B cell (primary cell): Measurements from ENCODE around the gene LZTS2. TPM values are rescaled to one million over a fixed set of nuclear protein-coding genes. Genes with fewer than 3 reads are reported as not detected.

Experiments
- ATAC-seq: fragments of 200-7000 bp; cut with Tn5 transposase; one replicate; pipeline ENCODE4 v1.10.0; 2021; ENCODE audit warnings: low read depth, mild to moderate bottlenecking, moderate number of reproducible peaks, moderate library complexity
- CTCF ChIA-PET: fragments of 350-600 bp; sonication (Branson Sonifier 250); formaldehyde crosslinking; loops from one replicate; lab custom pipeline; 2021; ENCODE audit warnings: antibody characterized with exemption, inconsistent platforms; lab: Charles Lee
- POLR2A ChIA-PET: fragments of 350-600 bp; sonication (Branson Sonifier 250); formaldehyde crosslinking; loops from one replicate; lab custom pipeline; 2021; ENCODE audit warnings: antibody characterized with exemption; lab: Charles Lee
- DNase-seq: peaks from one replicate; pipeline ENCODE4 v3.0.0; 2013
- H2AFZ ChIP-seq: 2 replicates; pipeline ENCODE4 v1.6.1; 2012; ENCODE audit warnings: mild to moderate bottlenecking, low read depth, low read length; ENCODE audit not compliant: insufficient read depth, poor library complexity, severe bottlenecking
- H3K27ac ChIP-seq, 2 donors: 1 replicate in 1 of 2; 2 replicates in 1 of 2; pipeline ENCODE4 v1.5.1; 2012 to 2013; ENCODE audit warnings: low read length in 2 of 2, mild to moderate bottlenecking in 2 of 2, moderate library complexity in 1 of 2
- H3K27me3 ChIP-seq, 4 experiments: fragments of 200-600 bp in 1 of 4; sonication (generic) in 1 of 4; replicated peaks in 1 of 4; 1 replicate in 2 of 4; 2 replicates in 2 of 4; pipeline versions ENCODE4 v1.6.1 to v1.7.0; 2013 to 2016; ENCODE audit warnings: low read length in 3 of 4, mild to moderate bottlenecking in 2 of 4, mixed read lengths in 1 of 4, moderate library complexity in 1 of 4; ENCODE audit not compliant: insufficient read depth in 4 of 4, control insufficient read depth in 3 of 4; ENCODE audit errors: control extremely low read depth in 1 of 4
- H3K36me3 ChIP-seq, 2 experiments: replicated peaks in 1 of 2; 1 replicate in 1 of 2; 2 replicates in 1 of 2; pipeline versions ENCODE4 v1.6.1 to v1.7.1; 2013; ENCODE audit warnings: low read length in 1 of 2; ENCODE audit not compliant: insufficient read depth in 2 of 2, control insufficient read depth in 1 of 2; ENCODE audit errors: control extremely low read depth in 1 of 2, extremely low read depth in 1 of 2
- H3K4me1 ChIP-seq, 2 donors: fragments of 200-600 bp in 1 of 2; sonication (generic) in 1 of 2; 1 replicate in 1 of 2; 2 replicates in 1 of 2; pipeline versions ENCODE4 v1.5.1 to v1.6.1; 2013 to 2017; ENCODE audit warnings: low read length in 2 of 2; ENCODE audit not compliant: control insufficient read depth in 2 of 2, insufficient read depth in 2 of 2
- H3K4me2 ChIP-seq: replicated peaks from 2 replicates; pipeline ENCODE3; 2012; ENCODE audit warnings: mild to moderate bottlenecking, low read depth, low read length; ENCODE audit not compliant: poor library complexity, severe bottlenecking
- H3K4me3 ChIP-seq, 5 experiments: fragments of 200-600 bp in 1 of 5; sonication (generic) in 1 of 5; 1 replicate in 3 of 5; 2 replicates in 2 of 5; pipeline versions ENCODE4 v1.5.1 to v1.7.0; 2011 to 2016; ENCODE audit warnings: low read length in 4 of 5, mild to moderate bottlenecking in 4 of 5, low read depth in 2 of 5, control low read depth in 1 of 5, moderate library complexity in 1 of 5; ENCODE audit not compliant: insufficient read depth in 1 of 5; ENCODE audit errors: control extremely low read depth in 1 of 5, extremely low read depth in 1 of 5
- H3K79me2 ChIP-seq: fragments of 200-600 bp; sonication (generic); one replicate; pipeline ENCODE4 v1.6.0; 2016; ENCODE audit warnings: low read length; ENCODE audit not compliant: control insufficient read depth, insufficient read depth
- H3K9ac ChIP-seq: fragments of 200-600 bp; sonication (generic); 2 replicates; pipeline ENCODE4 v1.6.1; 2017; ENCODE audit warnings: mild to moderate bottlenecking, low read length, moderate library complexity
- H3K9me3 ChIP-seq, 3 donors: one replicate each; pipeline versions ENCODE4 v1.6.1 to v1.7.1; 2013; ENCODE audit warnings: low read length in 2 of 3; ENCODE audit not compliant: control insufficient read depth in 2 of 3, insufficient read depth in 1 of 3; ENCODE audit errors: control extremely low read depth in 1 of 3
- H4K20me1 ChIP-seq: 2 replicates; pipeline ENCODE4 v1.6.0; 2012; ENCODE audit warnings: mild to moderate bottlenecking, low read length; ENCODE audit not compliant: insufficient read depth, control insufficient read depth, poor library complexity, severe bottlenecking
- H3K27ac Mint-ChIP-seq: one replicate; pipeline ENCODE4 v1.8.0; 2021; ENCODE audit warnings: mixed read lengths
- H3K27me3 Mint-ChIP-seq: one replicate; pipeline ENCODE4 v1.8.0; 2021; ENCODE audit warnings: mixed read lengths
- H3K4me1 Mint-ChIP-seq: one replicate; pipeline ENCODE4 v1.8.0; 2021; ENCODE audit warnings: mixed read lengths
- H3K4me3 Mint-ChIP-seq: one replicate; pipeline ENCODE4 v1.8.0; 2021; ENCODE audit warnings: mixed read lengths
- H3K9me3 Mint-ChIP-seq: one replicate; pipeline ENCODE4 v1.8.0; 2022; ENCODE audit warnings: mixed read lengths; ENCODE audit not compliant: insufficient read depth
- CTCF ChIP-seq: fragments of 200-600 bp; IDR thresholded peaks from one replicate; pipeline ENCODE4 v1.8.0; 2022; ENCODE audit warnings: antibody characterized with exemption, mild to moderate bottlenecking
- EZH2 ChIP-seq: IDR thresholded peaks from 2 replicates; pipeline ENCODE4 v1.6.1; 2012; ENCODE audit warnings: borderline replicate concordance, low read depth, mild to moderate bottlenecking, moderate library complexity, low read length; ENCODE audit not compliant: insufficient read depth, poor library complexity, severe bottlenecking
- WGBS: methylation state at CpG from one replicate; pipeline ENCODE4 v1.1.5; 2013; ENCODE audit warnings: missing lambda C conversion rate; ENCODE audit not compliant: insufficient coverage; 5-methylcytosine and 5-hydroxymethylcytosine counted together
- intact Hi-C: fragments of 100-400 bp; cut with micrococcal nuclease; formaldehyde crosslinking; loops from one replicate; pipeline ENCODE4 v1.10.0; 2022
- polyA plus RNA-seq: library from polyadenylated mRNA; depleted of rRNA; stranded (reverse); fragments of >200 nt; gene quantifications from 2 replicates; pipeline ENCODE4 v1.2.3, GENCODE V29; 2012
- total RNA-seq, 2 donors: library from RNA; stranded (reverse); fragments of 120-200 nt in 1 of 2; gene quantifications; 1 replicate in 1 of 2; 2 replicates in 1 of 2; pipeline versions ENCODE4 v1.2.3 to v1.2.4, GENCODE V29; 2013 to 2022

LZTS2 gene
- total and polyA plus RNA-seq, 2 donors (not counting 1 experiment from before 2014, with no cell fraction given), result 23.2 to 36.9 TPM

- Histone ChIP-seq H3K4me3 (no peak overlapping the region), H2AFZ (no peak overlapping the region), H3K9me3 (peaks cover 0 to 2% (median 0%) of the 10 kb centered on the region in 3 donors), H3K9ac (no peak overlapping the region), H3K79me2 (no peaks in the 10 kb centered on the region), H3K4me1 (peaks cover 6 to 13% of the 10 kb centered on the region in 2 donors), H3K27ac (no peak overlapping the region), H3K27me3 (no peaks in the 10 kb centered on the region), H3K36me3 (peaks cover 0 to 14% of the 10 kb centered on the region in 2 experiments), H4K20me1 (peaks cover 4% of the 10 kb centered on the region), H3K4me2 (no peak overlapping the region)
- intact Hi-C loops, result no loop called here
- Mint-ChIP-seq H3K4me3 (no peak overlapping the region), H3K4me1 (peaks cover 12% of the 10 kb centered on the region), H3K27me3 (no peaks in the 10 kb centered on the region), H3K27ac (no peak overlapping the region), H3K9me3 (no peaks in the 10 kb centered on the region)
- CTCF ChIA-PET, result interaction anchor here (7.3 to 7.8 kb wide), 2 partner anchors 16 to 28 kb away, joined by 93 to 306 read pairs; partner anchors contain the start of gene KAZALD1
- 86% methylated on average over 6 of the region's 7 CpGs for WGBS
- DNase-seq (peak; percentile 7), ATAC-seq (no peak)
- POLR2A ChIA-PET, result no interaction called here
- TF ChIP-seq EZH2, result no peak
- TF ChIP-seq CTCF, result no peak
Observed at GRCh38 chr10:101036726-101037125, 37.1 kb downstream of the LZTS2 start.

- H3K4me1 ChIP-seq, result peaks cover 6 to 14% of the 10 kb centered on the region in 2 donors
- no peak overlapping the region for H3K9ac ChIP-seq
- no peaks in the 10 kb centered on the region for H3K79me2 ChIP-seq
- WGBS, result 95% methylated on average over 4 of the region's 5 CpGs
- no peak overlapping the region for H2AFZ ChIP-seq
- no peaks in the 10 kb centered on the region for H4K20me1 ChIP-seq
- no peak for ATAC-seq
- peaks cover 0 to 14% of the 10 kb centered on the region in 2 experiments for H3K36me3 ChIP-seq
- H3K4me3 Mint-ChIP-seq, result no peak overlapping the region
- H3K9me3 ChIP-seq, result no peaks in the 10 kb centered on the region
- H3K4me2 ChIP-seq, result no peak overlapping the region
- no peaks in the 10 kb centered on the region for H3K9me3 Mint-ChIP-seq
- H3K27ac Mint-ChIP-seq, result no peak overlapping the region
- intact Hi-C loops, result no loop called here
- no peak overlapping the region for H3K27ac ChIP-seq
- ChIA-PET POLR2A (interaction anchor here (0.6 kb wide), 1 partner anchor 85 kb away, joined by 8 read pairs; no protein-coding TSS in a partner anchor), CTCF (interaction anchor here (0.8 to 7.8 kb wide), 9 partner anchors 8 to 103 kb away, joined by 3 to 306 read pairs (median 9); partner anchors contain the start of genes KAZALD1, PDZD7 and SFXN3)
- H3K4me1 Mint-ChIP-seq, result peaks cover 16% of the 10 kb centered on the region
- H3K4me3 ChIP-seq, result no peak overlapping the region
- H3K27me3 Mint-ChIP-seq, result no peaks in the 10 kb centered on the region
- DNase-seq, result no peak
- H3K27me3 ChIP-seq, result no peaks in the 10 kb centered on the region
- no peak for TF ChIP-seq CTCF
- no peak for TF ChIP-seq EZH2
Observed at GRCh38 chr10:101038484-101038883, 38.9 kb downstream of the LZTS2 start.
